B cell (primary cell): ENCODE data around the gene SLC50A1. TPM values are rescaled to one million over a fixed set of nuclear protein-coding genes. Genes with fewer than 3 reads are reported as not detected.

Experiments used
- ATAC-seq: fragments of 200-7000 bp; cut with Tn5 transposase; one replicate; pipeline ENCODE4 v1.10.0; 2021; ENCODE audit warnings: low read depth, mild to moderate bottlenecking, moderate number of reproducible peaks, moderate library complexity
- CTCF ChIA-PET: fragments of 350-600 bp; sonication (Branson Sonifier 250); formaldehyde crosslinking; loops from one replicate; lab custom pipeline; 2021; ENCODE audit warnings: antibody characterized with exemption, inconsistent platforms; lab: Charles Lee
- POLR2A ChIA-PET: fragments of 350-600 bp; sonication (Branson Sonifier 250); formaldehyde crosslinking; loops from one replicate; lab custom pipeline; 2021; ENCODE audit warnings: antibody characterized with exemption; lab: Charles Lee
- DNase-seq: peaks from one replicate; pipeline ENCODE4 v3.0.0; 2013
- H2AFZ ChIP-seq: 2 replicates; pipeline ENCODE4 v1.6.1; 2012; ENCODE audit warnings: mild to moderate bottlenecking, low read depth, low read length; ENCODE audit not compliant: insufficient read depth, poor library complexity, severe bottlenecking
- H3K27ac ChIP-seq, 2 donors: 1 replicate in 1 of 2; 2 replicates in 1 of 2; pipeline ENCODE4 v1.5.1; 2012 to 2013; ENCODE audit warnings: low read length in 2 of 2, mild to moderate bottlenecking in 2 of 2, moderate library complexity in 1 of 2
- H3K27me3 ChIP-seq, 4 experiments: fragments of 200-600 bp in 1 of 4; sonication (generic) in 1 of 4; replicated peaks in 1 of 4; 1 replicate in 2 of 4; 2 replicates in 2 of 4; pipeline versions ENCODE4 v1.6.1 to v1.7.0; 2013 to 2016; ENCODE audit warnings: low read length in 3 of 4, mild to moderate bottlenecking in 2 of 4, mixed read lengths in 1 of 4, moderate library complexity in 1 of 4; ENCODE audit not compliant: insufficient read depth in 4 of 4, control insufficient read depth in 3 of 4; ENCODE audit errors: control extremely low read depth in 1 of 4
- H3K36me3 ChIP-seq, 2 experiments: replicated peaks in 1 of 2; 1 replicate in 1 of 2; 2 replicates in 1 of 2; pipeline versions ENCODE4 v1.6.1 to v1.7.1; 2013; ENCODE audit warnings: low read length in 1 of 2; ENCODE audit not compliant: insufficient read depth in 2 of 2, control insufficient read depth in 1 of 2; ENCODE audit errors: control extremely low read depth in 1 of 2, extremely low read depth in 1 of 2
- H3K4me1 ChIP-seq, 2 donors: fragments of 200-600 bp in 1 of 2; sonication (generic) in 1 of 2; 1 replicate in 1 of 2; 2 replicates in 1 of 2; pipeline versions ENCODE4 v1.5.1 to v1.6.1; 2013 to 2017; ENCODE audit warnings: low read length in 2 of 2; ENCODE audit not compliant: control insufficient read depth in 2 of 2, insufficient read depth in 2 of 2
- H3K4me2 ChIP-seq: replicated peaks from 2 replicates; pipeline ENCODE3; 2012; ENCODE audit warnings: mild to moderate bottlenecking, low read depth, low read length; ENCODE audit not compliant: poor library complexity, severe bottlenecking
- H3K4me3 ChIP-seq, 5 experiments: fragments of 200-600 bp in 1 of 5; sonication (generic) in 1 of 5; 1 replicate in 3 of 5; 2 replicates in 2 of 5; pipeline versions ENCODE4 v1.5.1 to v1.7.0; 2011 to 2016; ENCODE audit warnings: low read length in 4 of 5, mild to moderate bottlenecking in 4 of 5, low read depth in 2 of 5, control low read depth in 1 of 5, moderate library complexity in 1 of 5; ENCODE audit not compliant: insufficient read depth in 1 of 5; ENCODE audit errors: control extremely low read depth in 1 of 5, extremely low read depth in 1 of 5
- H3K79me2 ChIP-seq: fragments of 200-600 bp; sonication (generic); one replicate; pipeline ENCODE4 v1.6.0; 2016; ENCODE audit warnings: low read length; ENCODE audit not compliant: control insufficient read depth, insufficient read depth
- H3K9ac ChIP-seq: fragments of 200-600 bp; sonication (generic); 2 replicates; pipeline ENCODE4 v1.6.1; 2017; ENCODE audit warnings: mild to moderate bottlenecking, low read length, moderate library complexity
- H3K9me3 ChIP-seq, 3 donors: one replicate each; pipeline versions ENCODE4 v1.6.1 to v1.7.1; 2013; ENCODE audit warnings: low read length in 2 of 3; ENCODE audit not compliant: control insufficient read depth in 2 of 3, insufficient read depth in 1 of 3; ENCODE audit errors: control extremely low read depth in 1 of 3
- H4K20me1 ChIP-seq: 2 replicates; pipeline ENCODE4 v1.6.0; 2012; ENCODE audit warnings: mild to moderate bottlenecking, low read length; ENCODE audit not compliant: insufficient read depth, control insufficient read depth, poor library complexity, severe bottlenecking
- H3K27ac Mint-ChIP-seq: one replicate; pipeline ENCODE4 v1.8.0; 2021; ENCODE audit warnings: mixed read lengths
- H3K27me3 Mint-ChIP-seq: one replicate; pipeline ENCODE4 v1.8.0; 2021; ENCODE audit warnings: mixed read lengths
- H3K4me1 Mint-ChIP-seq: one replicate; pipeline ENCODE4 v1.8.0; 2021; ENCODE audit warnings: mixed read lengths
- H3K4me3 Mint-ChIP-seq: one replicate; pipeline ENCODE4 v1.8.0; 2021; ENCODE audit warnings: mixed read lengths
- H3K9me3 Mint-ChIP-seq: one replicate; pipeline ENCODE4 v1.8.0; 2022; ENCODE audit warnings: mixed read lengths; ENCODE audit not compliant: insufficient read depth
- CTCF ChIP-seq: fragments of 200-600 bp; IDR thresholded peaks from one replicate; pipeline ENCODE4 v1.8.0; 2022; ENCODE audit warnings: antibody characterized with exemption, mild to moderate bottlenecking
- EZH2 ChIP-seq: IDR thresholded peaks from 2 replicates; pipeline ENCODE4 v1.6.1; 2012; ENCODE audit warnings: borderline replicate concordance, low read depth, mild to moderate bottlenecking, moderate library complexity, low read length; ENCODE audit not compliant: insufficient read depth, poor library complexity, severe bottlenecking
- WGBS: methylation state at CpG from one replicate; pipeline ENCODE4 v1.1.5; 2013; ENCODE audit warnings: missing lambda C conversion rate; ENCODE audit not compliant: insufficient coverage; 5-methylcytosine and 5-hydroxymethylcytosine counted together
- intact Hi-C: fragments of 100-400 bp; cut with micrococcal nuclease; formaldehyde crosslinking; loops from one replicate; pipeline ENCODE4 v1.10.0; 2022
- polyA plus RNA-seq: library from polyadenylated mRNA; depleted of rRNA; stranded (reverse); fragments of >200 nt; gene quantifications from 2 replicates; pipeline ENCODE4 v1.2.3, GENCODE V29; 2012
- total RNA-seq, 2 donors: library from RNA; stranded (reverse); fragments of 120-200 nt in 1 of 2; gene quantifications; 1 replicate in 1 of 2; 2 replicates in 1 of 2; pipeline versions ENCODE4 v1.2.3 to v1.2.4, GENCODE V29; 2013 to 2022

Gene SLC50A1
- total and polyA plus RNA-seq, 2 donors (not counting 1 experiment from before 2014, with no cell fraction given) = 62.8 to 86.8 TPM

DNA sequence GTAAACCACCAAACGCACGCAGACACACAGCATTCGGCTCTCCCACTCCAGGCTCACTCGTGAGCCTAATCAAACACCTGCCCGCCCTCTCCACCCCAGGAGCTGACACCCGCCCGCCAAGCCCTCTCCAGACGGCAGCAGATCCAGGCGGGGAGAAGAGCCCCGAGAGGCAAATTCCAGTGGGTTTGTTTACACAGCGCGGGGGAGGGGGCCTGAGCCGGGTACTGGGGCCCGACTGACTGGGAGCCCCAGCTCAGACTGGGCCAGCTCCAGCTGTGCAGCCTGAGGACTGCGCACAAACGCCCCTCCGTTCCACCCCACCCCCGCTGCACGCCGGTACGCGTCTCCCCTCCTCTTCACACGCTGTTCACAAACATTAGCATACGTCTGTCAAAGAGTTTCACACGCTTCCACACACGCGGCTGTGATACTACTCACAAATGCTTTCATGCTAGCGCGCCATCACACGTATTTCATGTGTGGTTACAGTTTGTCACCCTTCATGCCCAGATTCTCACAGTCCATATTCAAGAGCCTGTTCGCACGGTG, 9.0 kb upstream of the SLC50A1 start:
- POLR2A ChIA-PET = no interaction called here
- TF ChIP-seq CTCF (no peak), EZH2 (no peak)
- intact Hi-C loops = loop anchor here (1.0 to 5.0 kb wide), 3 partner anchors 14 to 41 kb away; partner anchors contain the start of gene DPM3
- peaks cover 34 to 36% of the 10 kb centered on the region in 2 donors for H3K4me1 ChIP-seq
- no peaks in the 10 kb centered on the region for H3K36me3 ChIP-seq
- peak; percentile 32 for ATAC-seq
- H2AFZ ChIP-seq = peak overlapping the region; percentile 71
- H3K4me3 ChIP-seq = peak overlapping the region; percentile 26 to 58 (median 49)
- no peaks in the 10 kb centered on the region for H3K9me3 Mint-ChIP-seq
- H3K79me2 ChIP-seq = no peaks in the 10 kb centered on the region
- H3K27ac ChIP-seq = no peak overlapping the region
- peaks cover 8% of the 10 kb centered on the region for H4K20me1 ChIP-seq
- peaks cover 0 to 54% (median 27%) of the 10 kb centered on the region in 4 experiments for H3K27me3 ChIP-seq
- H3K4me3 Mint-ChIP-seq = peak overlapping the region; percentile 93
- DNase-seq = peak; percentile 62
- H3K4me1 Mint-ChIP-seq = peaks cover 34% of the 10 kb centered on the region
- peaks cover 0 to 7% (median 0%) of the 10 kb centered on the region in 3 donors for H3K9me3 ChIP-seq
- peak overlapping the region; percentile 64 for H3K9ac ChIP-seq
- CTCF ChIA-PET = interaction anchor here (1.2 to 2.3 kb wide), 3 partner anchors 9 to 40 kb away, joined by 3 to 10 read pairs (median 5); partner anchors contain the start of gene SLC50A1
- peak overlapping the region; percentile 98 for H3K4me2 ChIP-seq
- peak overlapping the region; percentile 78 for H3K27ac Mint-ChIP-seq
- peaks cover 53% of the 10 kb centered on the region for H3K27me3 Mint-ChIP-seq
- WGBS = 19% methylated on average over 32 of the region's 32 CpGs
